Testis (tissue), 3 donors: Measurements from ENCODE around the gene MTCL1. TPM values are rescaled to one million over a fixed set of nuclear protein-coding genes. Genes with fewer than 3 reads are reported as not detected.

Experiments
- DNase-seq: peaks from one replicate; pipeline ENCODE4 v3.0.0-alpha.2; 2019
- H3K27ac ChIP-seq, 2 donors: fragments of 200-600 bp; sonication (generic); one replicate each; pipeline ENCODE4 v1.5.1; 2019
- H3K27me3 ChIP-seq: fragments of 200-600 bp; sonication (generic); one replicate; pipeline ENCODE4 v1.5.1; 2019
- H3K36me3 ChIP-seq: fragments of 200-600 bp; sonication (generic); one replicate; pipeline ENCODE4 v1.5.1; 2017; ENCODE audit warnings: low read depth; ENCODE audit errors: missing control alignments
- H3K4me1 ChIP-seq: fragments of 200-600 bp; sonication (generic); one replicate; pipeline ENCODE4 v1.5.1; 2019
- H3K4me3 ChIP-seq, 2 donors: fragments of 200-600 bp; sonication (generic); one replicate each; pipeline ENCODE4 v1.5.1; 2017 to 2019
- H3K9me3 ChIP-seq: fragments of 200-600 bp; sonication (generic); one replicate; pipeline ENCODE4 v1.5.1; 2017
- POLR2A ChIP-seq: fragments of 450-650 bp; IDR thresholded peaks from one replicate; pipeline ENCODE4 v1.6.1; 2017; ENCODE audit warnings: antibody characterized with exemption, mild to moderate bottlenecking, moderate library complexity
- WGBS, 2 donors: methylation state at CpG; one replicate each; pipeline ENCODE4 v1.1.5; 2018; 5-methylcytosine and 5-hydroxymethylcytosine counted together
- intact Hi-C: fragments of 100-400 bp; cut with DNase I; formaldehyde crosslinking; loops from one replicate; pipeline ENCODE4 v1.15.1; 2023; ENCODE audit warnings: low total_unique reads
- polyA plus RNA-seq: library from polyadenylated mRNA; stranded (reverse); fragments of 350-450 nt; fragmentation: Illumina TruSeq; extraction: RNeasy Lipid Tissue Mini Kit (QIAGEN cat#74804); gene quantifications from one replicate; pipeline ENCODE4 v1.2.3, GENCODE V29; 2014; ENCODE audit warnings: low read depth, low replicate concordance; ENCODE audit not compliant: insufficient read depth
- total RNA-seq, 2 donors: library from RNA; depleted of rRNA; stranded (reverse); fragments of >200 nt; gene quantifications; one replicate each; pipeline ENCODE4 v1.2.3, GENCODE V29; 2016
- TF ChIP-seq, protein P1 (sequence below), 3 experiments: fragments of 450-650 bp in 2 of 3; fragments of 200-600 bp in 1 of 3; sonication (generic) in 1 of 3; IDR thresholded peaks; one replicate each; pipeline ENCODE4 v1.5.1; 2016 to 2019; ENCODE audit warnings: antibody characterized with exemption in 3 of 3, mild to moderate bottlenecking in 2 of 3, moderate library complexity in 1 of 3

The MTCL1 gene
- total and polyA plus RNA-seq, 3 donors from 2014 or later, result 27.5 to 139 (median 95.8) TPM

- H3K27ac ChIP-seq, result no peak overlapping the region
- intact Hi-C loops, result no loop called here
- H3K9me3 ChIP-seq, result no peaks in the 10 kb centered on the region
- no peak overlapping the region for H3K4me3 ChIP-seq
- no peak for TF ChIP-seq POLR2A
- TF ChIP-seq, protein P1, sequence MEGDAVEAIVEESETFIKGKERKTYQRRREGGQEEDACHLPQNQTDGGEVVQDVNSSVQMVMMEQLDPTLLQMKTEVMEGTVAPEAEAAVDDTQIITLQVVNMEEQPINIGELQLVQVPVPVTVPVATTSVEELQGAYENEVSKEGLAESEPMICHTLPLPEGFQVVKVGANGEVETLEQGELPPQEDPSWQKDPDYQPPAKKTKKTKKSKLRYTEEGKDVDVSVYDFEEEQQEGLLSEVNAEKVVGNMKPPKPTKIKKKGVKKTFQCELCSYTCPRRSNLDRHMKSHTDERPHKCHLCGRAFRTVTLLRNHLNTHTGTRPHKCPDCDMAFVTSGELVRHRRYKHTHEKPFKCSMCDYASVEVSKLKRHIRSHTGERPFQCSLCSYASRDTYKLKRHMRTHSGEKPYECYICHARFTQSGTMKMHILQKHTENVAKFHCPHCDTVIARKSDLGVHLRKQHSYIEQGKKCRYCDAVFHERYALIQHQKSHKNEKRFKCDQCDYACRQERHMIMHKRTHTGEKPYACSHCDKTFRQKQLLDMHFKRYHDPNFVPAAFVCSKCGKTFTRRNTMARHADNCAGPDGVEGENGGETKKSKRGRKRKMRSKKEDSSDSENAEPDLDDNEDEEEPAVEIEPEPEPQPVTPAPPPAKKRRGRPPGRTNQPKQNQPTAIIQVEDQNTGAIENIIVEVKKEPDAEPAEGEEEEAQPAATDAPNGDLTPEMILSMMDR (IDR thresholded peaks at IDR 0.05), result no peak
- H3K4me1 ChIP-seq, result peaks cover 4% of the 10 kb centered on the region
- peak; percentile 7 for DNase-seq
- H3K36me3 ChIP-seq, result no peaks in the 10 kb centered on the region
- 61 to 80% methylated on average over 2 of the region's 2 CpGs for WGBS, 2 donors
- H3K27me3 ChIP-seq, result no peaks in the 10 kb centered on the region
Observed at GRCh38 chr18:8766559-8767293, 61.4 kb downstream of the MTCL1 start.

DNA sequence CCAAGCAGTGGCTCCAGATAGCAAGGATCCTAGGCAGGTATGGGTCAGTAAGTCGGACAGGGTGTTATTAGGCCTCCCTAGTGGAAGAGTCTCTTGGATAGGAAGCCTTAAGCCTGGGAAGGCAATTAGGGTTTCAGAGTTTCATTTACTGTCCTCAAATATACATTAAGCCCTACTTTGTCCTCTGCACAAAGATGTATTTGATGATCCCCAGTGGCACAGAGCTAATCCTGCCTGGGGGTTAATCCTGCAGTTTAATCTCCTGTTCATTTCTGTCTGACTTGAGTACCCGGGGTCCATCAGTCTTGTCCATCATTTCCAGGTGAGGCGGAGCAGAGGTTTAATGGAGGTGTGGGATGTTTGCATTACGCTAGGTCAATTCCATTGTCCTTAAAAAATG, 62.0 kb downstream of the MTCL1 start:
- TF ChIP-seq POLR2A, result no peak
- TF ChIP-seq, protein P1 (IDR thresholded peaks at IDR 0.05), result no peak
- H3K4me3 ChIP-seq, result no peak overlapping the region
- H3K9me3 ChIP-seq, result no peaks in the 10 kb centered on the region
- no peaks in the 10 kb centered on the region for H3K36me3 ChIP-seq
- 85 to 89% methylated on average over 4 of the region's 4 CpGs for WGBS, 2 donors
- no peak overlapping the region for H3K27ac ChIP-seq
- no peak for DNase-seq
- no peaks in the 10 kb centered on the region for H3K27me3 ChIP-seq
- peaks cover 4% of the 10 kb centered on the region for H3K4me1 ChIP-seq
- intact Hi-C loops, result no loop called here

- intact Hi-C loops, result no loop called here
- TF ChIP-seq, protein P1 (IDR thresholded peaks at IDR 0.05), result no peak
- no peak for TF ChIP-seq POLR2A
- H3K36me3 ChIP-seq, result no peaks in the 10 kb centered on the region
- H3K4me3 ChIP-seq, result no peak overlapping the region
- WGBS, 2 donors, result 61 to 63% methylated on average over 3 of the region's 3 CpGs
- no peaks in the 10 kb centered on the region for H3K27me3 ChIP-seq
- H3K27ac ChIP-seq, result peak overlapping the region; percentile 26 to 60
- H3K9me3 ChIP-seq, result no peaks in the 10 kb centered on the region
- peak; percentile 28 for DNase-seq
- H3K4me1 ChIP-seq, result peaks cover 4% of the 10 kb centered on the region
Observed at GRCh38 chr18:8769509-8770095, 64.2 kb downstream of the MTCL1 start.

DNA sequence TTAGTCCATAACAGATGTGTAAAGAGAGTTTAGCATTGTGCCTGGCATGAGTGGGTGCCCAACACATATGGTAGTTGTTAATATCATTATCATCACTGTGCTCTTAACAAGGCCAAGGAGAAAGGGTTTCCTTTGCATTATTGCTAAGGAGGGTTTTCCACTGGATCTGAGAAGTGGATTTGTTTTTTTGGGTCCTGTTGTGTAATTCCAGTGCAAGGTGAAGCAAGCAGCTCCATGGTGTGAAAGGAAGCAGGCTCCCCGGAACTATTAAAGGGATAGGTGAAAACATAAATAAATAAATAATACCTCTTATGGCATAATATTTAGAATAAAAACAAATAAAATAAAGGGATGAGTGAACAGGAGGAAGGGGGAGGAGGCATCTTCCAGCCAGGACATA, 65.3 kb downstream of the MTCL1 start:
- 84 to 86% methylated on average over 1 of the region's 1 CpG for WGBS, 2 donors
- TF ChIP-seq POLR2A, result no peak
- TF ChIP-seq, protein P1 (IDR thresholded peaks at IDR 0.05), result no peak
- Histone ChIP-seq H3K9me3 (no peaks in the 10 kb centered on the region), H3K4me3 (no peak overlapping the region), H3K4me1 (peaks cover 4% of the 10 kb centered on the region), H3K27me3 (no peaks in the 10 kb centered on the region), H3K36me3 (no peaks in the 10 kb centered on the region), H3K27ac (peak overlapping the region; percentile 26 to 60)
- peak; percentile 4 for DNase-seq
- intact Hi-C loops, result no loop called here
